ENCODE data around the gene CLEC4D.
A peak's percentile ranks its signal among the peaks of the same experiment; 100 is the strongest.
"Not testable (repeated sequence)": the region's sequence is repeated elsewhere in the genome, so short reads cannot be mapped to it uniquely, and the experiment has no call there.

The CLEC4D gene

DNA sequence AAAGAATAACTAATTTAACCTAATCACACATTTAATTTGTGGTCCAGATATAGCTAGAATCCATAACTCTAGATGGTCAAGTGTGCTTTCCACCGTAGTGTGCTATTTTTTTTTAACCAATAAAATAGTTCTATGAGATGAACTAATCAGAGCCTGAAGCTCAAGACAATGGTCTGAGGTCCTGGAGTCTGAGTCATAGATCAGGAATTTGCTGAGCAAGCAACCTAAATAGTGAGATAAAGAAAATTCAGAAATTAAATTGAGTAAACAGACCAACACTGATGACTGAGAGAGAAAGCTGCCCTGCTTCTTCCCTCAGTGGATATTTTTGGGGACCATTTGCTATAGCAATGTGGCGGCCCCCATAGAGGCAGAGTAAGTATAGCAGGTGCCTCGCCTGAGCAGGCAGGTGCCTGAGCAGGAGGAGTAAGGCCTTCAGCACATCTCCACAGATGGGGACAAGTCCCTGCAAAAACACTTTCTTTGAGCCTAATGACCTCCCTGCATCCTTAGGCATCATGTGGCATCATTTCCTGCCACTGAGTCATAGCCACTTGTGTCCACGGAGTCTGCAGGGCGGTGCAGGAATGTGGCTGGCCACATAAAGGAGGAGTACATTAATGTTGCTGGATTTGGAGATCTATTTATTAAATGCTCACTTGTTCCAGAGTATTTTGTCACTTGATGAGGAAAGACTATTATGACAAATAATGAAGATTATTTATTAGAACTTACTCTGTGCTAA is 41.3 kb downstream of the CLEC4D start:
- Mint-ChIP-seq H3K36me3 (no peaks in the 10 kb centered on the region), H3K27ac (no peak overlapping the region), H3K4me1 (no peaks in the 10 kb centered on the region), H3K27me3 (no peaks in the 10 kb centered on the region), H3K9me3 (no peaks in the 10 kb centered on the region), H3K4me3 (no peak overlapping the region)
- ATAC-seq: no peak

DNA sequence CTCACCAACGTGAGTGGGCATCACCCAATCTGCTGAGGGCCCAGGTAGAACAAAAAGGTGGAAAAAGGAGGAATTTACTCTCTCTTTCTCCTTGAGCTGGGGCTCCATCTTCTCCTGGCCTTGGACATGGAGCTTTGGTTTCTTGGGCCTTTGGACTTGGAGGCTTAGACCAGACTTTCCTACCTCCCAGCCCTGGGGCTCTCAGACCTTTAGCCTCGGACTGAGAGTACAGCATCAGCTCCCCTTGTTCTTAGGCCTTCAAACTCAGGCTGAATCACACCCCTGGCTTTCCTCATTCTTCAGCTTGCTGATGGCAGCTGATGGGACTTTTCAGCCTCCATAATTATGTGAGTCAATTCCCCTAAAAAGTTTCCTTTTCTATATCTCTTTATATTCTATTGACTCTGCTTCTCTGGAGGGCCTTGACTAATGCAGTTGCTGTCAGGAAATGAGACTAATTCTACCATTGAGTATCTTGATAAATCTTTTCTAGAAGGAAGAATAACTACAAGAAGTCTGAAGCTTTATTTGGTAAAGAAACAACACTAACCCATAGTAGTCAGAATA is 43.3 kb downstream of the CLEC4D start:
- H3K27me3 Mint-ChIP-seq: no peaks in the 10 kb centered on the region
- H3K4me3 Mint-ChIP-seq: no peak overlapping the region
- ATAC-seq: peak; percentile 20
- no peak overlapping the region for H3K27ac Mint-ChIP-seq
- no peaks in the 10 kb centered on the region for H3K4me1 Mint-ChIP-seq
- no peaks in the 10 kb centered on the region for H3K36me3 Mint-ChIP-seq
- no peaks in the 10 kb centered on the region for H3K9me3 Mint-ChIP-seq

DNA sequence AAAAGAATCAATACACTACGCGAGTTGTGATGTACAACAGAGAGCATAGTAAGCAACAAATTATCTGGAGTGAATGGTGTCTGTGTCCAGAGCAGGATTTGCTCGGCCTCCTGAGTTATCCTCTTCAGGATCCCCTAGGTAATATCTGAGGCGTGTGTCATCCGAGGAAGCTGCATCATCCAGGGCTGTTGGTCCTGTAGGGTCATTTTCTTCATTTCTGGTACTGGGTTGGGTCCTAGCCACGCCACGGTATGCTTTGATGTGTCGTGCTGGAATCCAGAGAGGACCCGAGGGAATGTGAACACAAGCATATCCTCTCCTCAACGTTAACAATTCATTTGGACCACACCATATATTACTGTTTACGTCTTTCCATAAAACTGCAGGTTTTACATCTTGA is 46.4 kb downstream of the CLEC4D start:
- H3K27ac Mint-ChIP-seq: no peak overlapping the region
- peaks cover 9% of the 10 kb centered on the region for H3K9me3 Mint-ChIP-seq
- no peaks in the 10 kb centered on the region for H3K4me1 Mint-ChIP-seq
- H3K4me3 Mint-ChIP-seq: no peak overlapping the region
- ATAC-seq: no peak
- H3K36me3 Mint-ChIP-seq: no peaks in the 10 kb centered on the region
- H3K27me3 Mint-ChIP-seq: no peaks in the 10 kb centered on the region

DNA sequence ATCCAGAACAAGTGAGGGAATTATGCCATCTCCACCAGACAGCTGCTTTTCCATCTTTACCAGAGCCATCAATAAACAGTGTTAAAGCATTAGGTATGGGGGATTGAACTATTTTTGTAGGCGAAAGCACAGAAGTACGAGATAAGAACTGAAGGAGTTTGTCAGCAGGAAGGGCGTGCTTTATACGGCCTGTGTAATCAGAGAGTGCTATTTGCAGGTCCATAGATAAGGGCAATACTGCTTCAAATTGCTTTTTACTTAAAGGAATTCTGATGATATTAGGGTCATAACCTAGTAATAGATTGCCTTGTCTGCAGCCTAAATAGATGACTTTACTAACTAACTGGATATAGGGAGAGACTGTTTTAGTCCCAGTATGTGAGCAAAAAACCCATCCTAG is 47.7 kb downstream of the CLEC4D start:
- Mint-ChIP-seq H3K4me3 (no peak overlapping the region), H3K4me1 (no peaks in the 10 kb centered on the region), H3K36me3 (no peaks in the 10 kb centered on the region), H3K27ac (no peak overlapping the region), H3K9me3 (peaks cover 9% of the 10 kb centered on the region), H3K27me3 (no peaks in the 10 kb centered on the region)
- ATAC-seq: no peak

DNA sequence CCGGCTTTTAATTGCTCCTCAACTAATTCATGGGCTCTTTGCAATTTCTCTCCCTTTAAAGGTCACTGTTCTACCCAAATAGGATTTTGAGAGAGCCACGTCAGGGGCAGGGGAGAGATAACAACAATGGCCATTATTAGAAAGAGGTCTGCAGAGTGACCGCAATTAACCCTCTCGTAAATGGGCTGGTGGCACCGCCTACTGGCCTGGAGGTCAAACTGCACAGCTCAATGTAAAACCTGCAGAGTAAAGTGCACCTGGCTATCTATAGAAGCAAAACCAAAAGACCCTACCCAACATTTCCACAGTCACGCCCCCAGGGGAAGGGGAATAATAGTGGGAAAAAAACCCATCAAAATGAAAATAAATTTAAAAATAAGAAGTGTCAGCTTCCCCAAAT is 49.0 kb downstream of the CLEC4D start:
- Mint-ChIP-seq H3K4me3 (no peak overlapping the region), H3K36me3 (no peaks in the 10 kb centered on the region), H3K4me1 (no peaks in the 10 kb centered on the region), H3K9me3 (peaks cover 9% of the 10 kb centered on the region), H3K27ac (no peak overlapping the region), H3K27me3 (no peaks in the 10 kb centered on the region)
- ATAC-seq: no peak

DNA sequence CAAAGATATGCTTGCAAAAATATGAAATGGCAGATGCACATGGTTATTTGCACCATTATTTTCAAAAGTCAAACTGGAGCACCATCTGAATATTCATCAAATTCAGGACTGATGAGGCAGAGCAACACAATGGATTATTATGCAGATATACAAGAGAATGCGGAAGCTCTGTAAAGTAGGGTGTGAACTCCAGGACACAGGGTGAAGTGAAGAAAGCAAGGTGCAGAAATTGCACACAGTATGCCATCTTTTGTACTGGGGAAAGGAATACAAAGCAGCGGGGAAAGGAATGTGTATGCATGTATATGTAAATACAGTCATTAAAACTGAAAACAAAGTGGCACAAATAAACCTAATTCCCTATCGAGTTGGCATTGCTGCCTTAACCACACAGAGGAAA is 50.1 kb downstream of the CLEC4D start:
- Mint-ChIP-seq H3K9me3 (peaks cover 9% of the 10 kb centered on the region), H3K36me3 (no peaks in the 10 kb centered on the region), H3K27me3 (no peaks in the 10 kb centered on the region), H3K4me1 (no peaks in the 10 kb centered on the region), H3K27ac (no peak overlapping the region), H3K4me3 (no peak overlapping the region)
- ATAC-seq: no peak

DNA sequence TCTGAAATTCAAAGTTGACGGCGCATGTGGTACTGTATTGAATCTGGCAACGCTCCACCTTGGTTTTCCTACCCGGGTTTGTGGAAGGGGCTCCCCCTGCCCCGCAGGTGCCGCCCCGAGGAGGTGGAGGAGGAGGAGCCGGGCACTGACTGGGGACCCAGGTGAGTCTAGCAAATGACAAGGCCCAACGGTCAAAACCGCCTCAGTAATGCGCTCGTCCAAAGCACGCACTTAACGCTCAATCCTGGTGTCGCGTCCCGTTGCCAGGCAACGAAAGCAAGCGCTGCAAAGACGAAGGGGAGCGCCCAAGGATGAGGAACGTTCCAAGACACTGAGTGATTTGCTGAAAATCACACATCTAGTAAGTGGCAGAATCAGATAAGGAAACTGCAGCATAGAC is 51.4 kb downstream of the CLEC4D start:
- ATAC-seq: no peak
- H3K4me3 Mint-ChIP-seq: no peak overlapping the region
- no peaks in the 10 kb centered on the region for H3K36me3 Mint-ChIP-seq
- no peaks in the 10 kb centered on the region for H3K27me3 Mint-ChIP-seq
- no peak overlapping the region for H3K27ac Mint-ChIP-seq
- peaks cover 9% of the 10 kb centered on the region for H3K9me3 Mint-ChIP-seq
- H3K4me1 Mint-ChIP-seq: no peaks in the 10 kb centered on the region

DNA sequence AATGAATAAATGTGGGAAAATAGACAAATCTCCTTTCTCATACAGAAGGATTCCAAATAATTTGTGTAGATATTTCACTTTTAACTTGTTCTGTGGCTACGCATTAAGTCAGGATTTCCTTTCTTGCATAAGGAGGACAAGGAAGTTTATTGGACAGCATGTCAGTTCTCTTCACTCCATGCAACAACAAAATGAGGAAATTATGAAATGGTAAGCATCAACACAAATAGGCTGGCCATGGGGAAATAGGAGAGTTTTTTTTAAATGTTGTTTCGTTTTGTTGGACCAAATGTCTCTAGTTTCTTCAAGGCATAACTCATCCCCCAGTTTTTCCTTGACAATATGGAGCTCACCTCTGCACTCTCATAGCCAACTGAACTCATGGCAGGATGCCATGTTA is 52.7 kb downstream of the CLEC4D start:
- H3K4me1 Mint-ChIP-seq, H3K9me3 Mint-ChIP-seq, H3K27ac Mint-ChIP-seq, ATAC-seq, H3K27me3 Mint-ChIP-seq, H3K36me3 Mint-ChIP-seq, H3K4me3 Mint-ChIP-seq: not testable (repeated sequence)

DNA sequence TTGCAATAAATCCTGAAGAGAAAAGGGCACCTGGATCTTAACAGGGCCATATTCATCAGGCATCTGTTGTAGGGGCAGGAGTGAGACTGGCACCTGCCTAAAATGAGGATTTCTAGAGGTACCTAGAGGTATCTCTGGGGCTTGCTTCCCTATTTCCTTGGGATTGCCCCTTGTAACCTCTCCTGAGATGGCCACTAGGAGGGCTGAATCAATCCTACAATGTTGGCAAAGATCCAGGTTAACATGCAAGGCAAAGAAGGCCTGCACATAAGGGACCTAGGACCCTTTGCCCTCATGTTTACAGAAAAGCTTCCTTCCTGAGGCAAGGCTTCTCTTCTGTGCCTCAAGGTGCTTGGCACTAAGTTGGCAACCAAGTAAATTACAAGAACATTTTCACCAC is 53.2 kb downstream of the CLEC4D start:
- Mint-ChIP-seq H3K4me1 (no peaks in the 10 kb centered on the region), H3K27me3 (no peaks in the 10 kb centered on the region), H3K9me3 (peaks cover 9% of the 10 kb centered on the region), H3K36me3 (no peaks in the 10 kb centered on the region), H3K27ac (no peak overlapping the region), H3K4me3 (no peak overlapping the region)
- ATAC-seq: no peak

Measured in stimulated activated memory B cell treated with anti-CD40 and anti-IgM and Interleukin-4, amounts not matched to agents 10 μg/mL and 1 μg/mL and 100 μg/mL, for 72 hours (primary cell).